ENCODE results near the gene IGSF21.
A peak's percentile ranks its signal among the peaks of the same experiment; 100 is the strongest.

Gene IGSF21

DNA sequence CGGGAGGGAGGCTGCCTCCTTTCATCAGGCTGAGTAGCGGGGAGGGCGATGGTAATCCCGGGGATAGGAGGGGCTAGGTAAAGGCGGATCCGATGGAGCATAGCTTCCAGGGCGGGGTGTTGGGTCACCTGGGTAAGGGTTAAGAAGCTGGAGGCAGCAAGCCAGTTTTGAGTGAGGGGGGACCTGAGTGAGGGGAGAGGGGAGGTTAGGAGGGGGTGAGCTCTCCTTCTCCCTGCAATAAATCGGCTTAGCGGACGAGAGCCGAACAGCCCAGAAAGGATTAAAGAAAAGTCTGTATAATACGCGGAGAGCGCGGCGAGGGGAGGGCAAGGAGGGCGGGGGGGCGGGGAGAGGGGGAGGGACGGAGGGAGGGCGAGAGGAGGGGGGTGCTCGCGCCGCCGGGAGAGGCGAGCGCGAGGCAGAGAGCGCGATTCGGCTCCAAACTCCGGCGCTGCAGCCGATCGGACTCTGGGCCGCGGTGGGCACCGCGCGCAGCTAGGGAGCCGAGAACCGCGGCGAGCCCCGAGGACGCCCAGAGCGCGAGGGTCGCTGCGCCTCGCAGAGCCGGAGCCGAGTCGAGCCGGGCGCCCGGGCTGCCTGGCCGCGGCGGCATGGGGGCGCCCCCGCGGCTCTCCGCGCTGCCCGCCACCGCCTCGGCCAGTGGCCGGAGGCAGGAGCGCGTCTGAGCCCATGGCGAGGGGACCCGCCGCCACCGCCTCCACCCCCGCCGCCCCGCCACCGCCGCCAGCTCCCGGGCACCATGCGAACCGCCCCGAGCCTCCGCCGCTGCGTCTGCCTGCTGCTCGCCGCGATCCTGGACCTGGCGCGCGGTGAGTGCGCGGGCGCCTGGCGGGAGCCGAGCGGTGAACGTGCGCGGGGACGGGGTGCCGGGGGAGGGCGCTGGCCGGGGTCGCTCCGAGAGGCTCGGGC is at the start of gene IGSF21:
Gene IGSF21 (plus strand): TSS at position 430 of the 930 bp plus-strand sequence. CDS start 331 bp downstream, at position 761.
- DNase-seq, result peak in 9 of 56 donors; percentile 7 to 52 (median 20)

DNA sequence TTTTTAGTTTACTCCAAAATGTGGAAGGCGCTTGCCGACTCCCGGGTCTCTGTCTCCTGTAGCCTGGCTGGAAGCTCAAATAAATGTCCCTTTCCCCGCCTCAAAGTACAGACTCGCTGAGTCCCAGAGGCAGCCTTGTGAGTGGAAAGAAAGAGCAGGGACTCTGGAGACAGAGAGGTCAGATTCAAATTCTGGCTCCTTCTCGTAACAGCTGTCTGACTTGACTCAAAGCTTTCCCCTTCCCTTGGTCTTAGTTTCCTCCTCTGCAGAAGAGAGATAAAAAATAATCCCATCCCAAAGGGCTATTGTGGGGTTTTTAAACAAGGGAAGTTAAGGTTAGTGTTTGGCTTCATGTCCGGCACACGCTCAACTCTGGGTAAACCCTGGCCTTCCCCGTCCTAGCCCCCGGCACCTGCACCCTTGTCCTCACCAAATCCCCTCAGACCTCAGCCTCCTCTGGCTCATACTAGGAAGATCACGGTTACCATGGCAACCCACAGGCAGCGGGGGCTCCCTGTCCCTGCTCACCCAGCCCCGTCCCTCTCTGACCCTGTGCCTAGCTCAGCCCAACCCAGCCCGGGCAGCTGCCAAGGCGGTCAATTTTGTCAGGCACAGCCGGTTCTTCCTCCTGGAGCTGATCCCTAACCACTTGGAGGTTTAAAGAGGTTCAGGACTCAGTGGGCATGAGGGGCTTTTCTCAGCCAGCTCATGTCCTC is 49.2 kb upstream of the IGSF21 start:
- no peak for DNase-seq

DNA sequence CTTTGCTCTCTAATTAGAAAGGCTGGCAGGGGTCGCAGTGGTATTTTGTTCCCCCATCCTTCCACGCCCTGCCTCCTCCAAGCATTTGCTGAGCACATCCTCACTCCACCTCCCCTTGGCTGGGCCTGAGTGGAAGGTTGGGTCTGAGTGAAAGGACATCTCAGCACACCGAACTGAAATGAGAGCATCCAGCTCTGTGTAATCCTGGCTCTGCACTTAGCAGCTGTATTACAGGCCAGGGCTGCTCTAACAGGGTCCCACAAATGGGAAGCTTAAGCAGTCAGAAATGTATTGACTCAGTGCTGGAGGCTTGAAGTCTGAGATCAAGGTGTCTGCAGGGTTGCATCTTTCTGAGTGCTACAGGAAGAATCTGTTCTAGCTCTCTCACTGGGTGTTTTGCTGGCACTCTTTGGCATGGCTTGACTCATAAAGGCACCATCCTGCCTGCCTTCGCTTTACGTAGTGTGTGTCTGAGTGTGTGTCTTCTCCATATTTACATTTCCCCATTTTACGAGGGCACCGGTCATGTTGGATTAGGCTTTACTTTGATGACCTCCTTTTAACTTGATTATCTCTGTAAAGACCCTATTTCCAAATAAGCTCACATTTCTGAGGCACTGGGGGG is 48.5 kb upstream of the IGSF21 start:
- no peak for DNase-seq

DNA sequence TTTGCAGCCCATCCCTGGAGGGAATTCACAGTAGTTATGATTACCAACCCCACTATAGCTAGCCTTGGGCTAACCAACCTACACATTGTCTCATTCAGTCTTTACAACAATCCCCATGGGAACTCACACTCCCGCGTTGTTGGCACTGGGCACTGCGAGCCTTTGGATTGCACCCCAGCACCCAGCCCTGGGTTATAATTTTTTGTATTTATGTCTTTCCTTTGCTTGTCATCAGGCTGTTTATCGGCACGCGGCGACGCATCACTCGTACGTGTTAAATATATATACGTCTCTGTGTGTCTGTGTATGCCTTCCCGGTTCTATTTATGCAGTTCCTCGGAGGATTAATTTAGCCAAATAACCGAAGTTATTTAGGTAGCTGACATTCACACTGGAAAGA is 47.2 kb upstream of the IGSF21 start:
- DNase-seq, result peak in 1 of 56 donors; percentile 28

GRCh38 chr1:18062185-18062584 is 45.4 kb upstream of the IGSF21 start:
- no peak for DNase-seq

- no peak for DNase-seq
These were observed 43.1 kb upstream of the IGSF21 start for GRCh38 chr1:18064534-18064933.

DNA sequence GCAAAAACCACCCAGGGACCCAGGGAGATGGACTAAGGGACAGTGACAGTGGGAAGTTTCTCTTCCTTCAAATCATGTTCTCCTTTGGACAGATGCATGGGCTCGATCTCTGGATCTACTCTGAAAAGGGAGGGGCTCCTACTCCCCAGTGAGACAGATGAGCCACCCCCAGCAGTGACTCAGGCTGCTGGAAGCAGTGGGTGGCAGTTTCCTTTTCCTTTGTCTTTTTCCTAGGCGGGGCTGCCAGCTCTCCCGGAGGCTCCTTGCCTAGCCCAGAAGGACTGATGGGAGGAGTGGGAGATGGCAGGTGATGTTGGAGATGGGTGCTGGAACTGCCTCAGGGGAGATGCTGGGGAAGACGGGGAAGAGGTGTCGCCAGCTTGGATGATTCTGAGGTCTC is 41.0 kb upstream of the IGSF21 start:
- DNase-seq, result peak in 5 of 56 donors; percentile 2 to 54 (median 10)

- DNase-seq, result no peak
These were observed 37.7 kb upstream of the IGSF21 start for GRCh38 chr1:18069903-18070302.

- peak in 17 of 56 donors; percentile 3 to 69 (median 13) for DNase-seq
These were observed 35.5 kb upstream of the IGSF21 start for GRCh38 chr1:18072066-18072465.

GRCh38 chr1:18073066-18073642 is 34.4 kb upstream of the IGSF21 start:
- peak in 3 of 56 donors; percentile 10 to 30 (median 12) for DNase-seq

DNA sequence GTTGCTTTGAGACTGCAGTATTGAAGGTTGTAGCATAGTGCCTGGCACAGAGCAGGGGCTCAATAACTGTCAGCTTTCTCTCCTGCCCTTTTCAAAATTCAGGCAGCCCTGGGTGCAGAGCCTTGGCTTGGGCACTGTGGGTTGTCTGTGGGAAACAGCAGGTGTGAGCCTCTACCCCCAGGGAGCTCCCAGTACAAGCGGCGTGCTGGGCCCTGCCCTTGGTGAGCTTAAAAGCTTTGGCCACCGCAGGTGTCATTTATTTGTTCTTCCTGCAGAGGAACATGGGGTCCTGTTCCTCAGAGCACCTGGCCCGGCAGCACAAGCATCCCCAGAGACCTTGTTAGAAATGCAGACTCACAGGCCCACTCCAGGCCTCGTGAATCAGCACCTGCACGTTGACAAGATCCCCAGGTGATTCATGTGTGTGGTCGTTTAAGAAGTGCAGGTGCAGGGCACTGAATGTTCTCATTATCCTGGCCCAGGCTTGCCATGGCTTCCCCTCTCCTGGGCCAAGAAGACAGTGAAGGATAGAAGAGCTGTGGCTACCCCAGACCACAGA is 29.9 kb upstream of the IGSF21 start:
- no peak for DNase-seq

GRCh38 chr1:18079941-18080735 is 27.5 kb upstream of the IGSF21 start:
- DNase-seq, result no peak

- no peak for DNase-seq
These were observed 22.1 kb upstream of the IGSF21 start for GRCh38 chr1:18085387-18086074.

GRCh38 chr1:18088077-18088594 is 19.5 kb upstream of the IGSF21 start:
- DNase-seq, result no peak

- no peak for DNase-seq
These were observed 18.1 kb upstream of the IGSF21 start for GRCh38 chr1:18089488-18089887.

DNA sequence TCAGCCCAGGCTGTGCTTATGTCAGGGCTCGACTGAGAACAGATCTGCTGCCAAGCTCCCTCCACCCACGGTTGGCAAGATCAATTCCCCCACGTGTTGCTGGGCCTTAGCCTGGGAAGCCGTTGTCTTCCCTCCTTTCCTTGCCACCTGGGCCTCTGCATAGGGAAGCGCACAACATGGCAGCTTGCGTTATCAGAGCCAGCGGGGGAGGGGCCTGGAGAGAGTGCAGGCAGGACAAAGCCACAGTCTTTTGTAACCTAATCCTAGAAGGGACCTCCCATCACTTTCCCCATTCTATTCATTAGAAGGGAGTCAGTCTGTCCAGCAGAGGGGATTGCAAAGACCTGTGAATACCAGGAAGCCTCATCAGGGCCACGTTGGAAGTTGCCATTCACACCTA is 17.0 kb upstream of the IGSF21 start:
- no peak for DNase-seq

DNA sequence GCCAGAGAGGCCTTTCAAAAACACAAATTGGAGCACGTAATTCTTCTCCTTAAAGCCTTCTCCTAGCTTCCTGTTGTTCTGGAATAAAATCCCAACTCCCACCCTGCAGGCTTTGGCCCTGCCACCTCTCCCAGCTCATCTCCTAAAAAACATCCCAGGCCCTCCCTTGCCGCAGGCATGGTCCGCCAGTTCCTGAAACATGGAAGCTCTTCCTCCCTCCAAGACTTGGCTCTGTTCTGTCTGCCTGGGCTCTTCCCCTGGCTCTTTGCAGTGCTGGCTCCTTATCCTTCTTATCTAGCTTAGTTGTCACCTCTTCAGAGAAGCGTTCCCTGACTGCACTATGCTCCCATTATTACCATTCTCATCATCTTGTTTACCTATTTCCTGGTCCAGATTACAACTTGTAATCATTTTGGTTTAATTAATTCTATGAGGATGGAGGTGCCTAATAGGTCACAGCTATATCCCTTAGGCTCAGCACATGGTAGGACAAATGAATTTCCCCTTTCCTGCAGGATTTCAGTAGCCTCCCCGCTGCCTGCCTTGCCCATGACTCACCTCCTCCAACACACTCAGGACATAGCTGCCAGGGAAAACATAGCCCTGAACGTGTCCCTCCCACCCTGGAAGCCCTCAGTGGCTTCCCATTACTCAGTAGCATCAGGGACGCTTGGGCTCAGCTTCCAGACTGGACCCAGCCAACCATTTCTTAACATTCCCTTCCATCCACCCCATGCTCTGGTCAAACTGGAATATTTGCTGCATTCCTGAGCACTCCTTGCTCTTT is 15.7 kb upstream of the IGSF21 start:
- no peak for DNase-seq

- DNase-seq, result no peak
These were observed 14.4 kb upstream of the IGSF21 start for GRCh38 chr1:18093193-18093592.

- no peak for DNase-seq
These were observed 14.0 kb upstream of the IGSF21 start for GRCh38 chr1:18093646-18094045.

Data from amygdala (tissue), 56 donors.